Measurements from ENCODE around the gene PPCDC. TPM values are rescaled to one million over a fixed set of nuclear protein-coding genes. Genes with fewer than 3 reads are reported as not detected.

The PPCDC gene
- polyA plus RNA-seq (ENCODE audit: low read depth in 6 of 6) = 1 to 10 TPM; 4.5 to 8.9 (median 7.1) TPM

GRCh38 chr15:75023181-75023871, at the start of gene PPCDC:
Gene PPCDC (plus strand): TSS chr15:75023590. CDS start chr15:75028319, 4,729 bp downstream.
- peak; percentile 99 to 100 for ATAC-seq (ENCODE audit: low read depth in 2 of 2)
- H3K4me1 Mint-ChIP-seq = peaks cover 24 to 28% (median 24%) of the 10 kb centered on the region in 3 donors
- H3K9me3 Mint-ChIP-seq = no peaks in the 10 kb centered on the region
- DNase-seq = peak; percentile 86
- H3K4me3 Mint-ChIP-seq = peak within 1 kb of the TSS; percentile 90 to 100 (median 97)
- H3K27ac Mint-ChIP-seq = peak within 1 kb of the TSS; percentile 77 to 97 (median 90)
- no peaks in the 10 kb centered on the region for H3K36me3 Mint-ChIP-seq
- H3K27me3 Mint-ChIP-seq = peaks cover 34 to 42% (median 39%) of the 10 kb centered on the region in 3 donors

- no peak overlapping the region for H3K27ac Mint-ChIP-seq
- no peak for ATAC-seq (ENCODE audit: low read depth in 2 of 2)
- no peak overlapping the region for H3K4me3 Mint-ChIP-seq
- H3K27me3 Mint-ChIP-seq = peaks cover 24 to 42% (median 32%) of the 10 kb centered on the region in 3 donors
- no peaks in the 10 kb centered on the region for H3K36me3 Mint-ChIP-seq
- no peaks in the 10 kb centered on the region for H3K4me1 Mint-ChIP-seq
- no peaks in the 10 kb centered on the region for H3K9me3 Mint-ChIP-seq
- no peak for DNase-seq
Measured at GRCh38 chr15:74976159-74976558, 47.2 kb upstream of the PPCDC start.

- no peak for ATAC-seq (ENCODE audit: low read depth in 2 of 2)
- H3K27ac Mint-ChIP-seq = no peak overlapping the region
- H3K4me1 Mint-ChIP-seq = no peaks in the 10 kb centered on the region
- H3K27me3 Mint-ChIP-seq = peaks cover 27 to 47% (median 39%) of the 10 kb centered on the region in 3 donors
- DNase-seq = no peak
- no peaks in the 10 kb centered on the region for H3K9me3 Mint-ChIP-seq
- H3K4me3 Mint-ChIP-seq = no peak overlapping the region
- no peaks in the 10 kb centered on the region for H3K36me3 Mint-ChIP-seq
Measured at GRCh38 chr15:74977599-74977998, 45.8 kb upstream of the PPCDC start.

- ATAC-seq (ENCODE audit: low read depth in 2 of 2) = no peak
- peak overlapping the region in 1 of 6 donors; percentile 25 for H3K27ac Mint-ChIP-seq
Measured at GRCh38 chr15:74978077-74978476, 45.3 kb upstream of the PPCDC start.

GRCh38 chr15:74978503-74978902, 44.9 kb upstream of the PPCDC start:
- Mint-ChIP-seq H3K4me1 (no peaks in the 10 kb centered on the region), H3K9me3 (no peaks in the 10 kb centered on the region), H3K27ac (no peak overlapping the region), H3K27me3 (peaks cover 22 to 44% (median 34%) of the 10 kb centered on the region in 3 donors), H3K4me3 (no peak overlapping the region), H3K36me3 (no peaks in the 10 kb centered on the region)
- DNase-seq (no peak), ATAC-seq (ENCODE audit: low read depth in 2 of 2) (no peak)

More at GRCh38 chr15:74978077-74978476, 45.3 kb upstream of the PPCDC start:
- Mint-ChIP-seq H3K9me3 (no peaks in the 10 kb centered on the region), H3K27me3 (peaks cover 22 to 42% (median 34%) of the 10 kb centered on the region in 3 donors), H3K36me3 (no peaks in the 10 kb centered on the region), H3K4me3 (no peak overlapping the region), H3K4me1 (no peaks in the 10 kb centered on the region)
- DNase-seq = no peak

GRCh38 chr15:74982183-74982582, 41.2 kb upstream of the PPCDC start:
- no peak overlapping the region for H3K27ac Mint-ChIP-seq
- peaks cover 47 to 70% (median 69%) of the 10 kb centered on the region in 3 donors for H3K27me3 Mint-ChIP-seq
- H3K4me3 Mint-ChIP-seq = no peak overlapping the region
- peaks cover 0 to 2% (median 0%) of the 10 kb centered on the region in 7 donors for H3K9me3 Mint-ChIP-seq
- no peaks in the 10 kb centered on the region for H3K36me3 Mint-ChIP-seq
- no peak for ATAC-seq (ENCODE audit: low read depth in 2 of 2)
- DNase-seq = no peak
- no peaks in the 10 kb centered on the region for H3K4me1 Mint-ChIP-seq

- DNase-seq (no peak), ATAC-seq (ENCODE audit: low read depth in 2 of 2) (no peak)
- no peak overlapping the region for H3K27ac Mint-ChIP-seq
- no peak overlapping the region for H3K4me3 Mint-ChIP-seq
- peaks cover 0 to 2% (median 0%) of the 10 kb centered on the region in 7 donors for H3K9me3 Mint-ChIP-seq
- H3K36me3 Mint-ChIP-seq = no peaks in the 10 kb centered on the region
- no peaks in the 10 kb centered on the region for H3K4me1 Mint-ChIP-seq
- H3K27me3 Mint-ChIP-seq = peaks cover 50 to 64% (median 63%) of the 10 kb centered on the region in 3 donors
Measured at GRCh38 chr15:74983725-74984231, 39.6 kb upstream of the PPCDC start.

GRCh38 chr15:74988007-74988800, 35.2 kb upstream of the PPCDC start:
- Mint-ChIP-seq H3K36me3 (no peaks in the 10 kb centered on the region), H3K27ac (no peak overlapping the region), H3K4me3 (no peak overlapping the region), H3K9me3 (peaks cover 0 to 2% (median 0%) of the 10 kb centered on the region in 7 donors), H3K4me1 (no peaks in the 10 kb centered on the region), H3K27me3 (peaks cover 59 to 71% (median 70%) of the 10 kb centered on the region in 3 donors)
- DNase-seq (no peak), ATAC-seq (ENCODE audit: low read depth in 2 of 2) (peak; percentile 60 to 63)

GRCh38 chr15:74989527-74989926, 33.9 kb upstream of the PPCDC start:
- Mint-ChIP-seq H3K36me3 (no peaks in the 10 kb centered on the region), H3K27ac (no peak overlapping the region), H3K27me3 (peaks cover 58 to 69% (median 66%) of the 10 kb centered on the region in 3 donors), H3K4me3 (no peak overlapping the region), H3K4me1 (no peaks in the 10 kb centered on the region), H3K9me3 (peaks cover 0 to 2% (median 0%) of the 10 kb centered on the region in 7 donors)
- ATAC-seq (ENCODE audit: low read depth in 2 of 2) = no peak
- no peak for DNase-seq

GRCh38 chr15:74992619-74993018, 30.8 kb upstream of the PPCDC start:
- no peak for ATAC-seq (ENCODE audit: low read depth in 2 of 2)
- Mint-ChIP-seq H3K36me3 (peaks cover 5% of the 10 kb centered on the region in 2 donors), H3K4me3 (no peak overlapping the region), H3K27me3 (peaks cover 56 to 67% (median 64%) of the 10 kb centered on the region in 3 donors), H3K9me3 (peaks cover 0 to 6% (median 0%) of the 10 kb centered on the region in 7 donors), H3K4me1 (peaks cover 18 to 24% (median 19%) of the 10 kb centered on the region in 3 donors), H3K27ac (no peak overlapping the region)
- no peak for DNase-seq

- DNase-seq = no peak
- H3K27ac Mint-ChIP-seq = no peak overlapping the region
- peaks cover 0 to 6% (median 0%) of the 10 kb centered on the region in 7 donors for H3K9me3 Mint-ChIP-seq
- peaks cover 67 to 77% (median 74%) of the 10 kb centered on the region in 3 donors for H3K27me3 Mint-ChIP-seq
- peaks cover 20 to 26% (median 24%) of the 10 kb centered on the region in 3 donors for H3K4me1 Mint-ChIP-seq
- ATAC-seq (ENCODE audit: low read depth in 2 of 2) = no peak
- peak overlapping the region in 1 of 8 donors; percentile 42 for H3K4me3 Mint-ChIP-seq
- peaks cover 5 to 7% of the 10 kb centered on the region in 2 donors for H3K36me3 Mint-ChIP-seq
Measured at GRCh38 chr15:74994236-74994635, 29.2 kb upstream of the PPCDC start.

- DNase-seq = no peak
- Mint-ChIP-seq H3K36me3 (peaks cover 5 to 7% of the 10 kb centered on the region in 2 donors), H3K27ac (peak overlapping the region in 1 of 6 donors; percentile 34), H3K4me1 (peaks cover 20 to 26% (median 24%) of the 10 kb centered on the region in 3 donors), H3K27me3 (peaks cover 65 to 77% (median 74%) of the 10 kb centered on the region in 3 donors), H3K4me3 (peak overlapping the region; percentile 3 to 86 (median 56)), H3K9me3 (peaks cover 0 to 6% (median 0%) of the 10 kb centered on the region in 7 donors)
- ATAC-seq (ENCODE audit: low read depth in 2 of 2) = no peak
Measured at GRCh38 chr15:74994685-74995084, 28.7 kb upstream of the PPCDC start.

- ATAC-seq (ENCODE audit: low read depth in 2 of 2) (peak; percentile 85 to 86), DNase-seq (peak; percentile 66)
- Mint-ChIP-seq H3K9me3 (peaks cover 0 to 6% (median 0%) of the 10 kb centered on the region in 7 donors), H3K36me3 (peaks cover 5 to 7% of the 10 kb centered on the region in 2 donors), H3K4me3 (peak within 1 kb of the TSS; percentile 70 to 88 (median 84)), H3K27me3 (peaks cover 69 to 80% (median 78%) of the 10 kb centered on the region in 3 donors), H3K4me1 (peaks cover 20 to 26% (median 24%) of the 10 kb centered on the region in 3 donors), H3K27ac (peak within 1 kb of the TSS in 3 of 6 donors; percentile 10 to 47 (median 34))
Measured at GRCh38 chr15:74995182-74995778, 28.1 kb upstream of the PPCDC start, which contains the start of gene SCAMP5. Gene SCAMP5 (plus strand): TSS chr15:74995563. CDS start chr15:75011840, 16,277 bp downstream.

All from naive B cell (primary cell).